Endothelial cell of umbilical vein (primary cell): ENCODE data around the gene UGT1A3. TPM values are rescaled to one million over a fixed set of nuclear protein-coding genes. Genes with fewer than 3 reads are reported as not detected.

Experiments
- BruUV-seq: library from RNA; stranded (reverse); fragments of 400-500 nt; replicated peaks from 2 replicates; lab custom pipeline; 2021; lab: Mats Ljungman, UMichigan
- CTCF ChIA-PET: fragments of 300-600, 350-600 bp; sonication (Branson Sonifier 250); formaldehyde crosslinking; loops from one replicate; lab custom pipeline; 2021; ENCODE audit warnings: antibody characterized with exemption, inconsistent platforms; lab: Charles Lee
- POLR2A ChIA-PET: fragments of 300-600, 350-600 bp; sonication (Branson Sonifier 250); formaldehyde crosslinking; loops from one replicate; lab custom pipeline; 2021; ENCODE audit warnings: antibody characterized with exemption, inconsistent platforms; lab: Charles Lee
- DNase-seq: peaks from one replicate; pipeline ENCODE4 v3.0.0-alpha.2; 2011; ENCODE audit warnings: low read depth, low spot score
- FAIRE-seq: peaks from 2 replicates; lab custom pipeline; 2011; peaks lifted over from hg19 to GRCh38; lab: Jason Lieb, UNC
- H2AFZ ChIP-seq: 2 replicates; pipeline ENCODE4 v1.6.0; 2012; ENCODE audit warnings: low read depth, low read length, control low read depth, inconsistent platforms
- H3K27ac ChIP-seq: 2 replicates; pipeline ENCODE4 v1.5.1; 2011; ENCODE audit warnings: low read depth, mild to moderate bottlenecking, control low read depth, low read length, moderate library complexity; ENCODE audit not compliant: insufficient read depth
- H3K27me3 ChIP-seq, 2 experiments: 2 replicates each; pipeline versions ENCODE4 v1.6.0 to v1.6.1; 2011; ENCODE audit warnings: low read length in 2 of 2, mixed read lengths in 1 of 2; ENCODE audit not compliant: control insufficient read depth in 2 of 2, insufficient read depth in 2 of 2
- H3K36me3 ChIP-seq, 2 experiments: 2 replicates in 1 of 2; 3 replicates in 1 of 2; pipeline ENCODE4 v1.5.1; 2011; ENCODE audit warnings: low read length in 2 of 2, mild to moderate bottlenecking in 1 of 2, moderate library complexity in 1 of 2; ENCODE audit not compliant: control insufficient read depth in 2 of 2, insufficient read depth in 2 of 2; ENCODE audit errors: extremely low read depth in 1 of 2
- H3K4me1 ChIP-seq: 3 replicates; pipeline ENCODE4 v1.5.1; 2011; ENCODE audit warnings: mild to moderate bottlenecking, low read length; ENCODE audit not compliant: control insufficient read depth, insufficient read depth; ENCODE audit errors: extremely low read depth
- H3K4me2 ChIP-seq: 2 replicates; pipeline ENCODE4 v1.6.1; 2011; ENCODE audit warnings: low read length, control low read depth, mixed read lengths; ENCODE audit not compliant: insufficient read depth
- H3K4me3 ChIP-seq, 3 experiments: fragments of 200-600 bp in 1 of 3; sonication (generic), shearing (Covaris generic) in 1 of 3; replicated peaks in 1 of 3; 2 replicates each; pipeline ENCODE4 v1.5.1; 2011 to 2016; ENCODE audit warnings: control low read depth in 3 of 3, low read length in 3 of 3, mild to moderate bottlenecking in 2 of 3, inconsistent platforms in 1 of 3, low read depth in 1 of 3, moderate library complexity in 1 of 3; ENCODE audit not compliant: insufficient read depth in 1 of 3
- H3K79me2 ChIP-seq: 2 replicates; pipeline ENCODE4 v1.6.0; 2012; ENCODE audit warnings: low read length, inconsistent platforms; ENCODE audit not compliant: control insufficient read depth, insufficient read depth
- H3K9ac ChIP-seq: replicated peaks from 2 replicates; pipeline ENCODE3; 2011; ENCODE audit warnings: low read length, control low read depth; ENCODE audit not compliant: insufficient read depth; ENCODE audit errors: extremely low read depth
- H3K9me1 ChIP-seq: replicated peaks from 3 replicates; pipeline ENCODE4 v1.6.0; 2011; ENCODE audit warnings: mild to moderate bottlenecking, low read length; ENCODE audit not compliant: control insufficient read depth, insufficient read depth; ENCODE audit errors: extremely low read depth
- H3K9me3 ChIP-seq: replicated peaks from 2 replicates; pipeline ENCODE4 v1.5.1; 2012; ENCODE audit warnings: low read length, inconsistent platforms; ENCODE audit not compliant: control insufficient read depth, insufficient read depth
- H4K20me1 ChIP-seq: replicated peaks from 2 replicates; pipeline ENCODE3; 2011; ENCODE audit warnings: mild to moderate bottlenecking, low read length; ENCODE audit not compliant: control insufficient read depth, insufficient read depth; ENCODE audit errors: extremely low read depth
- EZH2 ChIP-seq: IDR thresholded peaks from 2 replicates; pipeline ENCODE4 v1.6.1; 2012; ENCODE audit warnings: borderline replicate concordance, low read depth, mild to moderate bottlenecking, moderate library complexity, low read length, inconsistent platforms; ENCODE audit not compliant: severe bottlenecking
- GATA2 ChIP-seq: IDR thresholded peaks from 2 replicates; pipeline ENCODE4 v1.7.0; 2011; ENCODE audit warnings: low read depth, mild to moderate bottlenecking, moderate library complexity, mixed read lengths, low read length; ENCODE audit not compliant: insufficient read length, insufficient read depth
- JUN ChIP-seq: IDR thresholded peaks from 2 replicates; pipeline ENCODE4 v1.6.1; 2011; ENCODE audit warnings: borderline replicate concordance, low read depth; ENCODE audit not compliant: insufficient read length, insufficient read depth
- MYC ChIP-seq: IDR thresholded peaks from one replicate; pipeline ENCODE4 v1.6.1; 2011; ENCODE audit warnings: mild to moderate bottlenecking, low read depth, low read length
- POLR2A ChIP-seq: IDR thresholded peaks from 2 replicates; pipeline ENCODE4 v1.6.1; 2012; ENCODE audit warnings: low read depth, mild to moderate bottlenecking, control low read depth, low read length
- dilution Hi-C: fragments of 300-500 bp; cut with MboI; formaldehyde crosslinking; loops from one replicate; pipeline ENCODE4 v1.15.0; 2019; ENCODE audit warnings: low sequenced_read_pairs; ENCODE audit not compliant: extremely low pct_ligation_motif_present
- intact Hi-C: fragments of 100-400 bp; cut with micrococcal nuclease; formaldehyde crosslinking; loops from one replicate; pipeline ENCODE4 v1.10.0; 2022
- polyA plus RNA-seq, 4 experiments: library from polyadenylated mRNA; depleted of rRNA in 3 of 4; stranded (reverse) in 3 of 4; unstranded in 1 of 4; fragments of >200 nt; gene quantifications; 2 replicates each; pipeline versions ENCODE4 v1.2.1 to v1.2.3, GENCODE V29; 2011 to 2012; ENCODE audit warnings: missing spikeins in 1 of 4
- total RNA-seq: library from RNA; stranded (reverse); gene quantifications from 2 replicates; pipeline ENCODE4 v1.2.3, GENCODE V29; 2021
- TF ChIP-seq, protein P1 (sequence below): IDR thresholded peaks from 2 replicates; pipeline ENCODE4 v1.6.1; 2011; ENCODE audit not compliant: insufficient read depth, insufficient read length
- TF ChIP-seq, protein P2 (sequence below), 2 donors: IDR thresholded peaks; 1 replicate in 1 of 2; 2 replicates in 1 of 2; pipeline ENCODE4 v1.5.1; 2011; ENCODE audit warnings: low read length in 2 of 2, mild to moderate bottlenecking in 2 of 2, moderate library complexity in 2 of 2, control low read depth in 1 of 2, inconsistent platforms in 1 of 2, low read depth in 1 of 2; ENCODE audit not compliant: insufficient read depth in 1 of 2; ENCODE audit errors: extremely low read depth in 1 of 2

Gene UGT1A3
- total and polyA plus RNA-seq, 2 donors (not counting 3 experiments of a cell fraction or from before 2014, with no cell fraction given): not detected

DNA sequence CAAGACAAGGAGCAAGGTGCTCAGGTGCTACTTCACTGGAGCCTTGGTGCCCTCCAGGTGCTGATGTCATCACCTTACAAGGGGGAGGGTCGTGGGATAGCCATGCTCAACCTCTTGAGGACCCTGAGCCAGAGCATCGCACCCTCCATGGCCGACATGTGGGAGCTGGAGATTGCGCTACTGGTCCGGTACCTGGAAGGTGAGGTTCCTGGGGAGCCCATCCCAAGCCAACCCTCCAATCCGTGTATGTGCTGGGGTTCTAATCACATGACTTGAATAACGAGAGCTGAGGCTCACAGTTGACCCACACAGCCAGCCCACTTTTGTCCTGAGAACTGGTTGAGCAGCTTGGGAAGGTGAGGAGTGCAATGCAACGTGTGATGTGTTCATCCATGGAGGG is 75.2 kb downstream of the UGT1A3 start:
- Histone ChIP-seq H3K27ac (no peak overlapping the region), H3K27me3 (no peaks in the 10 kb centered on the region), H3K36me3 (no peaks in the 10 kb centered on the region), H3K4me3 (no peak overlapping the region), H3K9me1 (no peaks in the 10 kb centered on the region), H3K4me2 (no peak overlapping the region), H2AFZ (no peak overlapping the region), H4K20me1 (no peaks in the 10 kb centered on the region), H3K4me1 (no peaks in the 10 kb centered on the region), H3K9me3 (no peaks in the 10 kb centered on the region), H3K79me2 (no peaks in the 10 kb centered on the region), H3K9ac (no peak overlapping the region)
- ChIA-PET POLR2A (no interaction called here), CTCF (no interaction called here)
- dilution Hi-C loops: no loop called here
- no peak for FAIRE-seq
- no TSS peak for BruUV-seq
- intact Hi-C loops: no loop called here
- no peak for TF ChIP-seq GATA2
- no peak for TF ChIP-seq JUN
- TF ChIP-seq, protein P1, sequence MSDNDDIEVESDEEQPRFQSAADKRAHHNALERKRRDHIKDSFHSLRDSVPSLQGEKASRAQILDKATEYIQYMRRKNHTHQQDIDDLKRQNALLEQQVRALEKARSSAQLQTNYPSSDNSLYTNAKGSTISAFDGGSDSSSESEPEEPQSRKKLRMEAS: no peak
- no peak for TF ChIP-seq EZH2
- TF ChIP-seq MYC: no peak
- TF ChIP-seq POLR2A: no peak
- TF ChIP-seq, protein P2, sequence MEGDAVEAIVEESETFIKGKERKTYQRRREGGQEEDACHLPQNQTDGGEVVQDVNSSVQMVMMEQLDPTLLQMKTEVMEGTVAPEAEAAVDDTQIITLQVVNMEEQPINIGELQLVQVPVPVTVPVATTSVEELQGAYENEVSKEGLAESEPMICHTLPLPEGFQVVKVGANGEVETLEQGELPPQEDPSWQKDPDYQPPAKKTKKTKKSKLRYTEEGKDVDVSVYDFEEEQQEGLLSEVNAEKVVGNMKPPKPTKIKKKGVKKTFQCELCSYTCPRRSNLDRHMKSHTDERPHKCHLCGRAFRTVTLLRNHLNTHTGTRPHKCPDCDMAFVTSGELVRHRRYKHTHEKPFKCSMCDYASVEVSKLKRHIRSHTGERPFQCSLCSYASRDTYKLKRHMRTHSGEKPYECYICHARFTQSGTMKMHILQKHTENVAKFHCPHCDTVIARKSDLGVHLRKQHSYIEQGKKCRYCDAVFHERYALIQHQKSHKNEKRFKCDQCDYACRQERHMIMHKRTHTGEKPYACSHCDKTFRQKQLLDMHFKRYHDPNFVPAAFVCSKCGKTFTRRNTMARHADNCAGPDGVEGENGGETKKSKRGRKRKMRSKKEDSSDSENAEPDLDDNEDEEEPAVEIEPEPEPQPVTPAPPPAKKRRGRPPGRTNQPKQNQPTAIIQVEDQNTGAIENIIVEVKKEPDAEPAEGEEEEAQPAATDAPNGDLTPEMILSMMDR (IDR thresholded peaks at IDR 0.05; ENCODE audit: extremely low read depth in 1 of 2, insufficient read depth in 1 of 2, low read depth in 1 of 2, low read length in 2 of 2): no peak
- DNase-seq: no peak
